ENCODE data around the gene CPSF3. TPM values are rescaled to one million over a fixed set of nuclear protein-coding genes. Genes with fewer than 3 reads are reported as not detected.

The CPSF3 gene
- total and polyA plus RNA-seq, 2 of the 4 experiments (the other 2 are of a cell fraction): 29.2 to 64.5 TPM

DNA sequence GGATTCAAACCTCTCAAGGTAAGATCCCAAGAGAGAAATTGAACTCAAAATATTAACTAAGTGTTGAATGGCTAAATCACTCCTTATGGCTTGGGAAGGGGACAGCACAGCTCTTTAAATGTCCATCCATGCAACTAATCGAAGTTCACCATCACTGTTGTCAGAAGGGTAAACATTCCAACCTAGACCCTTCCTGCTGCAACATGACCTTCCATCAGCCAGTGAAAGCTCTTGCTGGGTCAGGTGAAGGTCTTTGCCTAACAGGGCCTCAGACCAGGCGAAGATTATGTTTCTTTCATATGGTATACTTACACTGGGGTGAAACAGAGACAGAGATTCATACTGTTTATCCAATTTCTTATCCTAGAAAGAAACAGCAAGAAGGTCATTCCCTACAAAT is 67.3 kb downstream of the CPSF3 start:
- Histone ChIP-seq H3K4me3 (ENCODE audit: insufficient read depth, low read depth, low read length) (no peak overlapping the region), H3K18ac (ENCODE audit: low read depth, low read length) (no peak overlapping the region), H3K9me1 (ENCODE audit: insufficient read depth, low read length) (no peaks in the 10 kb centered on the region; the same call in 1 of the 2 replicates), H3K79me1 (ENCODE audit: low read depth in 1 of 2, low read length in 2 of 2) (peaks cover 24 to 37% of the 10 kb centered on the region in 2 experiments), H3K4me2 (ENCODE audit: low read depth, low read length) (no peak overlapping the region), H3K9ac (ENCODE audit: low read depth, low read length) (no peak overlapping the region), H2AK9ac (replicated peaks; ENCODE audit: low read depth, low read length, poor library complexity) (no peak overlapping the region), H3K27ac (ENCODE audit: insufficient read depth, low read length) (no peak overlapping the region), H4K91ac (ENCODE audit: insufficient read depth, low read depth, low read length) (no peak overlapping the region), H3K36me3 (ENCODE audit: control insufficient read depth, insufficient read depth, low read length) (peaks cover 57% of the 10 kb centered on the region), H2BK5ac (ENCODE audit: low read depth, low read length, poor library complexity, severe bottlenecking) (no peak overlapping the region), H4K20me1 (ENCODE audit: insufficient read depth, low read length) (no peaks in the 10 kb centered on the region), H3K4ac (ENCODE audit: low read depth, low read length) (no peak overlapping the region), H2BK120ac (ENCODE audit: low read depth, low read length) (no peak overlapping the region), H2AK5ac (ENCODE audit: low read depth, low read length) (no peak overlapping the region), H4K8ac (ENCODE audit: low read depth in 2 of 2, low read length in 2 of 2) (no peak overlapping the region), H3K14ac (replicated peaks; ENCODE audit: low read depth, low read length) (no peak overlapping the region), H3K4me1 (ENCODE audit: control insufficient read depth, insufficient read depth, low read length) (0 out of 2 replicates have a peak, but pooled peaks cover 1% of the 10 kb centered on the region), H3K56ac (ENCODE audit: extremely low read depth, insufficient read depth, low read length) (no peak overlapping the region), H4K5ac (ENCODE audit: low read depth, low read length) (no peak overlapping the region), H2BK15ac (ENCODE audit: low read depth, low read length) (no peak overlapping the region), H3K27me3 (ENCODE audit: control insufficient read depth, insufficient read depth, low read length) (no peaks in the 10 kb centered on the region), H2BK20ac (ENCODE audit: low read depth, low read length) (no peak overlapping the region), H2AFZ (replicated peaks; ENCODE audit: low read length, poor library complexity) (no peak overlapping the region), H3K23ac (ENCODE audit: low read depth, low read length) (no peak overlapping the region), H3K9me3 (ENCODE audit: control insufficient read depth, insufficient read depth, low read length) (no peaks in the 10 kb centered on the region)
- BruUV-seq (replicated peaks): no TSS peak
- ATAC-seq (ENCODE audit: low read depth): no peak
- intact Hi-C loops (cut with micrococcal nuclease): no loop called here
- CTCF ChIA-PET: no interaction called here
- dilution Hi-C loops (cut with HindIII; ENCODE audit: low sequenced_read_pairs, unreplicated experiment): no loop called here
- in situ Hi-C loops (cut with MboI; ENCODE audit: low sequenced_read_pairs): no loop called here
- DNase-seq: no peak
- TF ChIP-seq FOS (IDR thresholded peaks at IDR 0.05; ENCODE audit: low read depth, low read length): no peak
- TF ChIP-seq POLR2A (IDR thresholded peaks at IDR 0.05; ENCODE audit: low read depth, low read length): no peak
- TF ChIP-seq RAD21 (IDR thresholded peaks at IDR 0.05; ENCODE audit: low read length): no peak
- TF ChIP-seq SMC3 (IDR thresholded peaks at IDR 0.05; ENCODE audit: low read depth, low read length): no peak
- TF ChIP-seq MXI1 (IDR thresholded peaks at IDR 0.05; ENCODE audit: borderline replicate concordance, low read depth, low read length): no peak
- TF ChIP-seq NFE2L2 (IDR thresholded peaks at IDR 0.05; ENCODE audit: low read depth, low read length): no peak
- TF ChIP-seq, protein P1, sequence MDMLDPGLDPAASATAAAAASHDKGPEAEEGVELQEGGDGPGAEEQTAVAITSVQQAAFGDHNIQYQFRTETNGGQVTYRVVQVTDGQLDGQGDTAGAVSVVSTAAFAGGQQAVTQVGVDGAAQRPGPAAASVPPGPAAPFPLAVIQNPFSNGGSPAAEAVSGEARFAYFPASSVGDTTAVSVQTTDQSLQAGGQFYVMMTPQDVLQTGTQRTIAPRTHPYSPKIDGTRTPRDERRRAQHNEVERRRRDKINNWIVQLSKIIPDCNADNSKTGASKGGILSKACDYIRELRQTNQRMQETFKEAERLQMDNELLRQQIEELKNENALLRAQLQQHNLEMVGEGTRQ (IDR thresholded peaks at IDR 0.05; ENCODE audit: low read depth, low read length): no peak
- no peak for TF ChIP-seq RFX5 (IDR thresholded peaks at IDR 0.05; ENCODE audit: low read depth, low read length)
- TF ChIP-seq CHD1 (IDR thresholded peaks at IDR 0.05; ENCODE audit: low read depth, low read length): no peak
- TF ChIP-seq, protein P2, sequence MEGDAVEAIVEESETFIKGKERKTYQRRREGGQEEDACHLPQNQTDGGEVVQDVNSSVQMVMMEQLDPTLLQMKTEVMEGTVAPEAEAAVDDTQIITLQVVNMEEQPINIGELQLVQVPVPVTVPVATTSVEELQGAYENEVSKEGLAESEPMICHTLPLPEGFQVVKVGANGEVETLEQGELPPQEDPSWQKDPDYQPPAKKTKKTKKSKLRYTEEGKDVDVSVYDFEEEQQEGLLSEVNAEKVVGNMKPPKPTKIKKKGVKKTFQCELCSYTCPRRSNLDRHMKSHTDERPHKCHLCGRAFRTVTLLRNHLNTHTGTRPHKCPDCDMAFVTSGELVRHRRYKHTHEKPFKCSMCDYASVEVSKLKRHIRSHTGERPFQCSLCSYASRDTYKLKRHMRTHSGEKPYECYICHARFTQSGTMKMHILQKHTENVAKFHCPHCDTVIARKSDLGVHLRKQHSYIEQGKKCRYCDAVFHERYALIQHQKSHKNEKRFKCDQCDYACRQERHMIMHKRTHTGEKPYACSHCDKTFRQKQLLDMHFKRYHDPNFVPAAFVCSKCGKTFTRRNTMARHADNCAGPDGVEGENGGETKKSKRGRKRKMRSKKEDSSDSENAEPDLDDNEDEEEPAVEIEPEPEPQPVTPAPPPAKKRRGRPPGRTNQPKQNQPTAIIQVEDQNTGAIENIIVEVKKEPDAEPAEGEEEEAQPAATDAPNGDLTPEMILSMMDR (conservative IDR thresholded peaks at IDR 0.05; ENCODE audit: low read depth, low read length): no peak
- TF ChIP-seq MAZ (IDR thresholded peaks at IDR 0.05; ENCODE audit: borderline replicate concordance, low read depth, low read length): no peak
- no peak for TF ChIP-seq BHLHE40 (IDR thresholded peaks at IDR 0.05; ENCODE audit: low read depth, low read length)
- no peak for TF ChIP-seq CEBPB (IDR thresholded peaks at IDR 0.05; ENCODE audit: low read depth, low read length)
- no peak for TF ChIP-seq MAFK (IDR thresholded peaks at IDR 0.05; ENCODE audit: low read depth, low read length)
- TF ChIP-seq RCOR1 (IDR thresholded peaks at IDR 0.05; ENCODE audit: insufficient replicate concordance, low read length): no peak
- TF ChIP-seq, protein P3, sequence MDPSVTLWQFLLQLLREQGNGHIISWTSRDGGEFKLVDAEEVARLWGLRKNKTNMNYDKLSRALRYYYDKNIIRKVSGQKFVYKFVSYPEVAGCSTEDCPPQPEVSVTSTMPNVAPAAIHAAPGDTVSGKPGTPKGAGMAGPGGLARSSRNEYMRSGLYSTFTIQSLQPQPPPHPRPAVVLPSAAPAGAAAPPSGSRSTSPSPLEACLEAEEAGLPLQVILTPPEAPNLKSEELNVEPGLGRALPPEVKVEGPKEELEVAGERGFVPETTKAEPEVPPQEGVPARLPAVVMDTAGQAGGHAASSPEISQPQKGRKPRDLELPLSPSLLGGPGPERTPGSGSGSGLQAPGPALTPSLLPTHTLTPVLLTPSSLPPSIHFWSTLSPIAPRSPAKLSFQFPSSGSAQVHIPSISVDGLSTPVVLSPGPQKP (IDR thresholded peaks at IDR 0.05; ENCODE audit: borderline replicate concordance, low read depth, low read length): no peak
- POLR2A ChIA-PET (ENCODE audit: unreplicated experiment): no interaction called here
- no CpG with 5 or more reads among the region's 2 CpGs for WGBS, 2 experiments (ENCODE audit: extremely low coverage in 2 of 2, insufficient read length in 1 of 2)

Data from IMR-90 (cell line).